Activated CD8-positive, alpha-beta T cell treated with anti-CD3 and anti-CD28 coated beads for 36 hours (primary cell): ENCODE results near the gene CST4. TPM values are rescaled to one million over a fixed set of nuclear protein-coding genes. Genes with fewer than 3 reads are reported as not detected.

Experiments
- ATAC-seq: fragments of 200-7000 bp; cut with Tn5 transposase; one replicate; pipeline ENCODE4 v1.10.0; 2021; ENCODE audit warnings: mild to moderate bottlenecking, moderate library complexity
- CTCF ChIA-PET: fragments of 350-600 bp; sonication (Branson Sonifier 250); formaldehyde crosslinking; loops from one replicate; lab custom pipeline; 2021; ENCODE audit warnings: antibody characterized with exemption; lab: Charles Lee
- POLR2A ChIA-PET: fragments of 350-600 bp; sonication (Branson Sonifier 250); formaldehyde crosslinking; loops from one replicate; lab custom pipeline; 2021; ENCODE audit warnings: antibody characterized with exemption; lab: Charles Lee
- DNase-seq: peaks from one replicate; pipeline ENCODE4 v3.0.0-alpha.2; 2020
- H3K27ac Mint-ChIP-seq: one replicate; pipeline ENCODE4 v1.8.0; 2021; ENCODE audit warnings: mild to moderate bottlenecking, mixed read lengths
- H3K27me3 Mint-ChIP-seq: one replicate; pipeline ENCODE4 v1.8.0; 2021; ENCODE audit warnings: mixed read lengths
- H3K36me3 Mint-ChIP-seq: one replicate; pipeline ENCODE4 v1.8.0; 2021; ENCODE audit warnings: low read depth, mixed read lengths
- H3K4me1 Mint-ChIP-seq: one replicate; pipeline ENCODE4 v1.8.0; 2021; ENCODE audit warnings: low read depth, mixed read lengths
- H3K4me3 Mint-ChIP-seq: one replicate; pipeline ENCODE4 v1.8.0; 2021; ENCODE audit warnings: mild to moderate bottlenecking, moderate library complexity, mixed read lengths
- H3K9me3 Mint-ChIP-seq: one replicate; pipeline ENCODE4 v1.8.0; 2021; ENCODE audit warnings: mixed read lengths
- CTCF ChIP-seq: fragments of 200-600 bp; IDR thresholded peaks from one replicate; pipeline ENCODE4 v1.8.0; 2022; ENCODE audit warnings: antibody characterized with exemption, mild to moderate bottlenecking
- intact Hi-C: fragments of 100-400 bp; cut with micrococcal nuclease; formaldehyde crosslinking; loops from one replicate; pipeline ENCODE4 v1.10.0; 2022
- total RNA-seq, 2 experiments: library from RNA; stranded (reverse); gene quantifications; one replicate each; pipeline ENCODE4 v1.2.3, GENCODE V29; 2021

CST4 gene
- total RNA-seq, 2 experiments from 2014 or later, result not detected

DNA sequence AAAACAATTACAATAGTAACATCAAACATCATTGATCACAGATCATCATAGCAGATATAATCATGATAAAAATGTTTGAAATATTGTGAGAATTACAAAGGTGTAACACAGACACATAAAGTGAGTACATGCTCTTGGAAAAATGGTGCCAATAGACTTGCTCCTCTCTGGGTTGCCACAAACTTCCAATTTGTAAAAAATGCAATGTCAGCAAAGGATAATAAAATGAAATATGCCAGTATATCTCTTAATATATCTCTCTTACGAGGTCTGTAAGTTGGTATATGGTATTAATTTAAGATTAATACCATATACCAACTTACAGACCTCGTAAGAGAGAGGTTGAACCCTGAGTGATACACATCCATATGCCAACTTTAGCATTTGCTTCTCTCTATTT, 37.7 kb downstream of the CST4 start:
- Mint-ChIP-seq H3K4me1 (no peaks in the 10 kb centered on the region), H3K4me3 (no peak overlapping the region), H3K9me3 (no peaks in the 10 kb centered on the region), H3K36me3 (no peaks in the 10 kb centered on the region), H3K27me3 (no peaks in the 10 kb centered on the region), H3K27ac (no peak overlapping the region)
- POLR2A ChIA-PET, result no interaction called here
- no peak for DNase-seq
- intact Hi-C loops, result no loop called here
- CTCF ChIA-PET, result no interaction called here
- no peak for ATAC-seq
- no peak for TF ChIP-seq CTCF

DNA sequence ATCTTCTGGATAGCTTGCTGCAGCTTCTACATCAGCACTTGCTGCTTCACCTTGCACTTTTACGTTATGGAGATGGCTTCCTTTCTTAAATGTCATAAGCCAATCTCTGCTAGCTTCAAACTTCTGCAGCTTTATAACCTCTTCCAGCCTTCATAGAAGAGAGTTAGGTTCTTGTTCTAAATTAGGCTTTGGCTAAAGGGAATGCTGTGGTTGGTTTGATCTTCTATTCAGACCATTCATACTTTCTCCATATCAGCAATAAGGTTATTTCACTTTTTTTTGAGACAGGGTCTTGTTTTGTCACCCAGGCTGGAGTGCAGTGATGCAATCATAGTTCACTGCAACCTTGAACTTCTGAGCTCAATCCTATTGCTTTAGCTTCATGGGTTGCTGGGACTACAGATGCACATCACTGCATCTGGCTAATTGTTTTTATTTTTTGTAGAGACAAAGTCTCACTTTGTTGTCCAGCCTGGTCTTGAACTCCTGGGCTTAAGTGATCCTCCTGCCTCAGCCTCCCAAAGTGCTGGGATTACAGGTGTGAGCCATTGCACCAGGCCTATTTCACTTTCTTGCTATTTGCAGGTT, 38.9 kb downstream of the CST4 start:
- DNase-seq (no peak), ATAC-seq (no peak)
- H3K4me3 Mint-ChIP-seq, result no peak overlapping the region
- POLR2A ChIA-PET, result no interaction called here
- intact Hi-C loops, result no loop called here
- no peaks in the 10 kb centered on the region for H3K36me3 Mint-ChIP-seq
- CTCF ChIA-PET, result interaction anchor here (1.2 kb wide), 1 partner anchor 208 kb away, joined by 3 read pairs; no protein-coding TSS in a partner anchor
- no peak for TF ChIP-seq CTCF
- no peaks in the 10 kb centered on the region for H3K27me3 Mint-ChIP-seq
- H3K4me1 Mint-ChIP-seq, result no peaks in the 10 kb centered on the region
- no peak overlapping the region for H3K27ac Mint-ChIP-seq
- H3K9me3 Mint-ChIP-seq, result no peaks in the 10 kb centered on the region

DNA sequence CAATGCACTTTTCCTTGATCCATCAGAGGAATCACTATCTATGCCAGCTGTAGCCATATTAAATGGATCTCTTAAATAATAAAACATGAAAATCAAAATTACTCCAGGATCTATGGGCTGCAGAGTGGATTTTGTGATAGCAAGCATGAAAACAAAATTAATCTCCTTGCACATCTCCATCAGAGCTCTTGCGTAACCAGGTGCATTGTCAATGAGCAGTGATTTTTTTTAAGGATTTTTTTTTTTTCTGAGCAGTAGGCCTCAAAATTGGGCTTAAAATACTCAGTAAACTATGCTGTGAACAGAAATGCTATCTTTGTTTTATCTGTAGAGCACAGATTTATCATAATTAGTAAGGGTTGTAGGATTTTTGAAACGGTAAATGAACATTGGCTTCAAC, 39.6 kb downstream of the CST4 start:
- ATAC-seq, result no peak
- no peaks in the 10 kb centered on the region for H3K27me3 Mint-ChIP-seq
- intact Hi-C loops, result no loop called here
- DNase-seq, result no peak
- no peaks in the 10 kb centered on the region for H3K4me1 Mint-ChIP-seq
- TF ChIP-seq CTCF, result no peak
- CTCF ChIA-PET, result interaction anchor here (1.2 kb wide), 1 partner anchor 207 kb away, joined by 3 read pairs; no protein-coding TSS in a partner anchor
- POLR2A ChIA-PET, result no interaction called here
- no peaks in the 10 kb centered on the region for H3K36me3 Mint-ChIP-seq
- H3K4me3 Mint-ChIP-seq, result no peak overlapping the region
- no peaks in the 10 kb centered on the region for H3K9me3 Mint-ChIP-seq
- no peak overlapping the region for H3K27ac Mint-ChIP-seq

DNA sequence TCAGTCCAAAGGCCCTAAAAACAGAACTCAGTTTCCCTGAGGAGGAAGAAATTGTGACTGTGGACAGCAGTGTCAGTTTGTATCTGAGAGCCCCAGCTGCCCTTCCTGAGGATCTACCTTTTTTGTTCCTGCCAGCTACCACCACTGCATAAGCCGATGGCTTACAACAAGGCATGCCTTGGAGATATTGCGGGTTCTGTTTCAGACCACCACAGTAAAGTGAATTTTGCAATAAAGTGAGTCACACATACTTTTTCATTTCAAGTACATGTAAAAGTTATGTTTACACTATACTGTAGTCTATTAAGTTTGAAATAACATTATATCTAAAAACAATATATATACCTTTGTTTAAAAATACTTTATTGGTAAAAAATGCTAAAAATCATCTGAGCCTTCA, 41.5 kb downstream of the CST4 start:
- Mint-ChIP-seq H3K4me1 (no peaks in the 10 kb centered on the region), H3K4me3 (no peak overlapping the region), H3K36me3 (no peaks in the 10 kb centered on the region), H3K27ac (no peak overlapping the region), H3K9me3 (no peaks in the 10 kb centered on the region), H3K27me3 (no peaks in the 10 kb centered on the region)
- ATAC-seq (no peak), DNase-seq (no peak)
- intact Hi-C loops, result no loop called here
- TF ChIP-seq CTCF, result no peak
- ChIA-PET CTCF (no interaction called here), POLR2A (no interaction called here)

DNA sequence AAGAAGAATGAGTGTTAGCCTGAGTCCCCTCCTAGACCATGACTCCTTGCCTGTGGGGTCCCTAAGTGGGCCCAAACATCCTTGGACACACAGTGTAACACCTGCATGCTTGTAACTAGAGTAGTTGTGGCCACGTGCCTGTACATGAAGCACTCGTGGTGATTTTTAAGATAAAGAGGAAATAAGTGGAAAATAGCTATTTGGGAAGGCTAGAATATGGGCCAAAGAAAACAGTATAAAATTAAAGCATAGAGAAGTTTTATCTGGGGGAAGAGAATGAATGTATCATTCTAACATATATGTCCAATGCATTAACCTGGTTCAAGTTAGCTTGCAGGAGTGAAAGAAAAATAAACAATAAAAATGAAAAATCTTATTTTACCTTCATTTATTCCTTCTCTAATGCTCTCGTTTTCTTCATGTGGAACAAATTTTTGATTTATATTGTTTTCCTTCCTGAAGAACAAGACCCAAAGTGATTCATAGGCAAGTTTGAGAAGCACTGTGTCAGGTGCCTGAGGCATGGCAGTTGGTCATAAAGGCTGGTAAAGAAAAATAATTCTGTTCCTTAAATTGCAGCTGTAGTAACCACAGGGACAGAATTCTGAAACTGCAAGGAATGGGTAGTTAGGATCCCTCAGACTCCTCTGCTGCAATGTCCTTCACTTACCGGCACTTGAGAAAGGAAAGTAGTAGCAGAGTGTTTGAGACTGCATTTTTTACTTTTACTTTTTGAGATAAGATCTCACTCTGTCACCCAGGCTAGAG, 42.5 kb downstream of the CST4 start:
- no peaks in the 10 kb centered on the region for H3K9me3 Mint-ChIP-seq
- DNase-seq (no peak), ATAC-seq (no peak)
- TF ChIP-seq CTCF, result no peak
- ChIA-PET CTCF (no interaction called here), POLR2A (no interaction called here)
- H3K4me3 Mint-ChIP-seq, result no peak overlapping the region
- H3K27ac Mint-ChIP-seq, result no peak overlapping the region
- H3K27me3 Mint-ChIP-seq, result no peaks in the 10 kb centered on the region
- no peaks in the 10 kb centered on the region for H3K4me1 Mint-ChIP-seq
- no peaks in the 10 kb centered on the region for H3K36me3 Mint-ChIP-seq
- intact Hi-C loops, result no loop called here
